HCT116 (cell line): Measurements from ENCODE around the gene VANGL1. TPM values are rescaled to one million over a fixed set of nuclear protein-coding genes. Genes with fewer than 3 reads are reported as not detected.
A peak's percentile ranks its signal among the peaks of the same experiment; 100 is the strongest.

Source experiments
- ATAC-seq: fragments of 200-7000 bp; cut with Tn5 transposase; 2 replicates; pipeline ENCODE4 v1.9.1; 2020; ENCODE audit warnings: mild to moderate bottlenecking, moderate library complexity
- BruUV-seq: library from RNA; stranded (reverse); fragments of 400-500 nt; replicated peaks from 2 replicates; lab custom pipeline; 2021; lab: Mats Ljungman, UMichigan
- CTCF ChIA-PET: fragments of 300-600 bp; sonication (Branson Sonifier 250); formaldehyde crosslinking; loops from one replicate; lab custom pipeline; 2021; ENCODE audit warnings: antibody characterized with exemption; lab: Charles Lee
- POLR2A ChIA-PET: fragments of 300-600, 350-600 bp; sonication (Branson Sonifier 250); formaldehyde crosslinking; loops from one replicate; lab custom pipeline; 2021; ENCODE audit warnings: antibody characterized with exemption; lab: Charles Lee
- RAD21 ChIA-PET, 2 experiments: fragments of 300-600 bp; sonication (Branson Sonifier 250); formaldehyde crosslinking; loops; one replicate each; lab custom pipeline; 2023; ENCODE audit warnings: low total read pairs in 2 of 2; ENCODE audit not compliant: uncharacterized antibody in 2 of 2, unreplicated experiment in 2 of 2, low non-redundant PET in 1 of 2; lab: Charles Lee
- DNase-seq: peaks from one replicate; pipeline ENCODE4 v3.0.0-alpha.2; 2010; ENCODE audit warnings: low read depth, low spot score
- H2AFZ ChIP-seq: fragments of 200-600 bp; shearing (Covaris generic), sonication (generic); 2 replicates; pipeline ENCODE4 v1.6.1; 2017; ENCODE audit warnings: low read depth, mixed run types, mixed read lengths, antibody characterized with exemption, low read length; ENCODE audit not compliant: poor library complexity, severe bottlenecking
- H3K27ac ChIP-seq: 2 replicates; pipeline ENCODE4 v1.5.1; 2012; ENCODE audit warnings: low read depth, low read length
- H3K27me3 ChIP-seq: fragments of 200-600 bp; sonication (generic); 2 replicates; pipeline ENCODE4 v1.6.1; 2016; ENCODE audit warnings: mixed run types, low read length, mixed read lengths; ENCODE audit not compliant: insufficient read depth
- H3K36me3 ChIP-seq, 2 experiments: fragments of 200-500 bp in 1 of 2; fragments of 200-600 bp in 1 of 2; sonication (Bioruptor generic) in 1 of 2; sonication (generic) in 1 of 2; 2 replicates each; pipeline versions ENCODE4 v1.5.1 to v1.6.1; 2014 to 2016; ENCODE audit warnings: low read length in 2 of 2, inconsistent platforms in 1 of 2, mixed read lengths in 1 of 2, mixed run types in 1 of 2; ENCODE audit not compliant: insufficient read depth in 2 of 2, control insufficient read depth in 1 of 2
- H3K4me1 ChIP-seq, 2 experiments: fragments of 200-600 bp in 1 of 2; sonication (generic) in 1 of 2; 2 replicates each; pipeline versions ENCODE4 v1.5.1 to v1.6.1; 2012 to 2017; ENCODE audit warnings: low read length in 2 of 2, inconsistent platforms in 1 of 2, mild to moderate bottlenecking in 1 of 2, mixed read lengths in 1 of 2, mixed run types in 1 of 2, moderate library complexity in 1 of 2; ENCODE audit not compliant: insufficient read depth in 2 of 2, control insufficient read depth in 1 of 2
- H3K4me2 ChIP-seq: fragments of 200-600 bp; sonication (generic); 2 replicates; pipeline ENCODE4 v1.6.1; 2017; ENCODE audit warnings: mixed run types, low read length, mixed read lengths
- H3K4me3 ChIP-seq, 2 experiments: fragments of 200-600 bp in 1 of 2; sonication (generic) in 1 of 2; replicated peaks in 1 of 2; 2 replicates each; pipeline ENCODE4 v1.5.1; 2011 to 2016; ENCODE audit warnings: low read length in 2 of 2, control low read depth in 1 of 2, low read depth in 1 of 2, mild to moderate bottlenecking in 1 of 2, mixed read lengths in 1 of 2, mixed run types in 1 of 2
- H3K79me2 ChIP-seq: fragments of 200-600 bp; sonication (generic); 2 replicates; pipeline ENCODE4 v1.6.1; 2017; ENCODE audit warnings: mild to moderate bottlenecking, mixed run types, low read length, moderate library complexity, mixed read lengths; ENCODE audit not compliant: insufficient read depth
- H3K9ac ChIP-seq: fragments of 200-600 bp; sonication (generic); 2 replicates; pipeline ENCODE4 v1.6.1; 2016; ENCODE audit warnings: low read length, mixed read lengths
- H3K9me2 ChIP-seq: fragments of 200-600 bp; sonication (generic), shearing (Covaris generic); 2 replicates; pipeline ENCODE4 v1.6.1; 2017; ENCODE audit warnings: mixed run types, mild to moderate bottlenecking, moderate library complexity; ENCODE audit not compliant: insufficient read depth
- H3K9me3 ChIP-seq, 2 experiments: fragments of 200-500 bp in 1 of 2; fragments of 200-600 bp in 1 of 2; sonication (Bioruptor generic) in 1 of 2; sonication (generic) in 1 of 2; 2 replicates each; pipeline ENCODE4 v1.6.1; 2014 to 2017; ENCODE audit warnings: low read length in 2 of 2, mixed read lengths in 2 of 2, inconsistent platforms in 1 of 2, low read depth in 1 of 2, mild to moderate bottlenecking in 1 of 2, mixed run types in 1 of 2, moderate library complexity in 1 of 2; ENCODE audit not compliant: control insufficient read depth in 1 of 2, insufficient read depth in 1 of 2
- H4K20me1 ChIP-seq: fragments of 200-600 bp; sonication (generic), shearing (Covaris generic); 2 replicates; pipeline ENCODE4 v1.6.1; 2017; ENCODE audit warnings: mixed run types, mild to moderate bottlenecking, moderate library complexity; ENCODE audit not compliant: insufficient read depth
- CBX3 ChIP-seq: IDR thresholded peaks from 2 replicates; pipeline ENCODE4 v1.6.1; 2012; ENCODE audit warnings: low read depth
- POLR2AphosphoS5 ChIP-seq: IDR thresholded peaks from 2 replicates; pipeline ENCODE4 v1.6.1; 2011; ENCODE audit warnings: mild to moderate bottlenecking, low read depth, low read length, moderate library complexity
- SIN3A ChIP-seq: IDR thresholded peaks from 2 replicates; pipeline ENCODE4 v1.6.1; 2012; ENCODE audit warnings: low read depth
- YY1 ChIP-seq: IDR thresholded peaks from 2 replicates; pipeline ENCODE4 v1.6.1; 2011; ENCODE audit warnings: low read length, low read depth, moderate library complexity, mild to moderate bottlenecking; ENCODE audit not compliant: insufficient replicate concordance; ENCODE audit errors: extremely low read depth
- intact Hi-C: fragments of 100-400 bp; cut with micrococcal nuclease; formaldehyde crosslinking; loops from 2 replicates; pipeline ENCODE4 v1.10.0; 2022
- total RNA-seq: library from RNA; stranded (reverse); gene quantifications from one replicate; pipeline ENCODE4 v1.2.1, GENCODE V29; 2021; ENCODE audit not compliant: unreplicated experiment
- TF ChIP-seq, protein P1 (sequence below): IDR thresholded peaks from 2 replicates; pipeline ENCODE4 v1.6.1; 2011; ENCODE audit warnings: mild to moderate bottlenecking, low read length, moderate library complexity; ENCODE audit not compliant: insufficient replicate concordance; ENCODE audit errors: extremely low read depth
- TF ChIP-seq, protein P2 (sequence below): IDR thresholded peaks from 2 replicates; pipeline ENCODE4 v1.6.1; 2012
- TF ChIP-seq, protein P3 (sequence below), 3 experiments: fragments of 200-600 bp in 1 of 3; sonication (generic) in 1 of 3; IDR thresholded peaks in 2 of 3; conservative IDR thresholded peaks in 1 of 3; 2 replicates each; pipeline ENCODE4 v1.5.1; 2012 to 2017; ENCODE audit warnings: low read depth in 2 of 3, low read length in 2 of 3, antibody characterized with exemption in 1 of 3, borderline replicate concordance in 1 of 3, control low read depth in 1 of 3, mild to moderate bottlenecking in 1 of 3, mixed read lengths in 1 of 3, mixed run types in 1 of 3, moderate library complexity in 1 of 3; ENCODE audit not compliant: insufficient read depth in 1 of 3

VANGL1 gene
- total RNA-seq, 1 experiment from 2014 or later, result 23.5 TPM

DNA sequence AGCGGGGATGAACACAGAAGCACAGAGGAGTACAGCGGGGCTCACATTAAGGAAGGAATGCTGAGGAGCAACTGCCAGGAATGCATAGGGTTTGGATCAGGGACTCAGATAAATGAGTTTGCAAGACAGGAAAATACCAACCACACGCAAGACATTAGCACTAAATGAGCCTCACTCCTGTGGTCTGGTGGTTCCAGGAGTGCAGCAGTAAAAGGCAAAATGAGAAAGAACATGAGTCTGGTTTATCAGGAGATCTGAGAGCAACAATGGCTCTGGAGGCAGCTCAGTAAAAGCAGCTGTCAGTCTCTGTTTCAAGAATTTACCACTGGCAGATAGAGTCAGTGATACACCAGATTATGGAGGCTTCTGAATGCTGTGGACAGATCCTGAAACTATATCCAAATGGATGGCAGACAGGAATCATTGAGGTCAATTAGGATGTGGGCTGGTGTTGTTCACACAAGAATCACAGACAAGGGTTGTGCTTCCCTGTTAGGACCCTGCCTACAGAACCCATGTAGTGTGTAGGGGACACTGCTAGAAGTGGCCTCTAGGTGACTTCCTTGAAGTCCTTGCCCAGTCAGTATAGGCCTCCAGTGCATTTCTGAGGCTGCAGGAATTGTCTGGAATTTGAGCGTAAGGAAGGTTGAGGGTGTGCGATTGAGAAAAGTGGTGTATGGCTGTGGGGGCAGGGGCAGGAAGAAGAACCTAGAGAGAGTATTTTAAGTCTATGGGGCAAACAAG is 76.4 kb downstream of the VANGL1 start:
- H2AFZ ChIP-seq, result no peak overlapping the region
- H3K36me3 ChIP-seq, result no peaks in the 10 kb centered on the region
- ChIA-PET POLR2A (interaction anchor here (1.7 kb wide), 1 partner anchor 54 kb away, joined by 4 read pairs; no protein-coding TSS in a partner anchor), RAD21 (interaction anchor here in 1 of 2 experiments (1.3 kb wide), 1 partner anchor 46 kb away, joined by 4 read pairs; no protein-coding TSS in a partner anchor), CTCF (interaction anchor here (1.0 to 5.0 kb wide), 5 partner anchors 13 to 263 kb away, joined by 4 to 28 read pairs (median 8); no protein-coding TSS in a partner anchor)
- intact Hi-C loops, result loop anchor here (5.0 kb wide), 1 partner anchor 264 kb away; no protein-coding TSS in a partner anchor
- H3K79me2 ChIP-seq, result no peaks in the 10 kb centered on the region
- DNase-seq, result no peak
- peaks cover 7 to 15% of the 10 kb centered on the region in 2 experiments; a peak in 2 of 4 replicates for H3K4me1 ChIP-seq
- no peaks in the 10 kb centered on the region for H3K27me3 ChIP-seq
- no peak overlapping the region for H3K9ac ChIP-seq
- BruUV-seq, result no TSS peak
- H3K4me3 ChIP-seq, result no peak overlapping the region
- no peaks in the 10 kb centered on the region for H3K9me2 ChIP-seq
- TF ChIP-seq CBX3, result no peak
- TF ChIP-seq YY1, result no peak
- TF ChIP-seq, protein P1, sequence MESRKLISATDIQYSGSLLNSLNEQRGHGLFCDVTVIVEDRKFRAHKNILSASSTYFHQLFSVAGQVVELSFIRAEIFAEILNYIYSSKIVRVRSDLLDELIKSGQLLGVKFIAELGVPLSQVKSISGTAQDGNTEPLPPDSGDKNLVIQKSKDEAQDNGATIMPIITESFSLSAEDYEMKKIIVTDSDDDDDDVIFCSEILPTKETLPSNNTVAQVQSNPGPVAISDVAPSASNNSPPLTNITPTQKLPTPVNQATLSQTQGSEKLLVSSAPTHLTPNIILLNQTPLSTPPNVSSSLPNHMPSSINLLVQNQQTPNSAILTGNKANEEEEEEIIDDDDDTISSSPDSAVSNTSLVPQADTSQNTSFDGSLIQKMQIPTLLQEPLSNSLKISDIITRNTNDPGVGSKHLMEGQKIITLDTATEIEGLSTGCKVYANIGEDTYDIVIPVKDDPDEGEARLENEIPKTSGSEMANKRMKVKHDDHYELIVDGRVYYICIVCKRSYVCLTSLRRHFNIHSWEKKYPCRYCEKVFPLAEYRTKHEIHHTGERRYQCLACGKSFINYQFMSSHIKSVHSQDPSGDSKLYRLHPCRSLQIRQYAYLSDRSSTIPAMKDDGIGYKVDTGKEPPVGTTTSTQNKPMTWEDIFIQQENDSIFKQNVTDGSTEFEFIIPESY, result no peak
- TF ChIP-seq SIN3A, result no peak
- no peak for TF ChIP-seq POLR2AphosphoS5
- TF ChIP-seq, protein P2, sequence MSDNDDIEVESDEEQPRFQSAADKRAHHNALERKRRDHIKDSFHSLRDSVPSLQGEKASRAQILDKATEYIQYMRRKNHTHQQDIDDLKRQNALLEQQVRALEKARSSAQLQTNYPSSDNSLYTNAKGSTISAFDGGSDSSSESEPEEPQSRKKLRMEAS, result no peak
- TF ChIP-seq, protein P3, sequence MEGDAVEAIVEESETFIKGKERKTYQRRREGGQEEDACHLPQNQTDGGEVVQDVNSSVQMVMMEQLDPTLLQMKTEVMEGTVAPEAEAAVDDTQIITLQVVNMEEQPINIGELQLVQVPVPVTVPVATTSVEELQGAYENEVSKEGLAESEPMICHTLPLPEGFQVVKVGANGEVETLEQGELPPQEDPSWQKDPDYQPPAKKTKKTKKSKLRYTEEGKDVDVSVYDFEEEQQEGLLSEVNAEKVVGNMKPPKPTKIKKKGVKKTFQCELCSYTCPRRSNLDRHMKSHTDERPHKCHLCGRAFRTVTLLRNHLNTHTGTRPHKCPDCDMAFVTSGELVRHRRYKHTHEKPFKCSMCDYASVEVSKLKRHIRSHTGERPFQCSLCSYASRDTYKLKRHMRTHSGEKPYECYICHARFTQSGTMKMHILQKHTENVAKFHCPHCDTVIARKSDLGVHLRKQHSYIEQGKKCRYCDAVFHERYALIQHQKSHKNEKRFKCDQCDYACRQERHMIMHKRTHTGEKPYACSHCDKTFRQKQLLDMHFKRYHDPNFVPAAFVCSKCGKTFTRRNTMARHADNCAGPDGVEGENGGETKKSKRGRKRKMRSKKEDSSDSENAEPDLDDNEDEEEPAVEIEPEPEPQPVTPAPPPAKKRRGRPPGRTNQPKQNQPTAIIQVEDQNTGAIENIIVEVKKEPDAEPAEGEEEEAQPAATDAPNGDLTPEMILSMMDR (IDR thresholded peaks at IDR 0.05 in 2 of 3, conservative IDR thresholded peaks at IDR 0.05 in 1 of 3; ENCODE audit: borderline replicate concordance in 1 of 3, insufficient read depth in 1 of 3, low read depth in 2 of 3, low read length in 2 of 3), result no peak
- no peaks in the 10 kb centered on the region for H4K20me1 ChIP-seq
- no peak overlapping the region for H3K4me2 ChIP-seq
- H3K9me3 ChIP-seq, result no peaks in the 10 kb centered on the region
- H3K27ac ChIP-seq, result no peak overlapping the region
- ATAC-seq, result peak; percentile 54; the same call in 1 of the 2 replicates
